GM19351 (cell line): ENCODE results near the gene GLCCI1.

Experiments
- ATAC-seq: cut with Tn5 transposase; IDR thresholded peaks from one replicate; pipeline ENCODE4 v1.9.1; 2021; ENCODE audit warnings: mild to moderate bottlenecking, moderate library complexity; ENCODE audit not compliant: unreplicated experiment

GLCCI1 gene

DNA sequence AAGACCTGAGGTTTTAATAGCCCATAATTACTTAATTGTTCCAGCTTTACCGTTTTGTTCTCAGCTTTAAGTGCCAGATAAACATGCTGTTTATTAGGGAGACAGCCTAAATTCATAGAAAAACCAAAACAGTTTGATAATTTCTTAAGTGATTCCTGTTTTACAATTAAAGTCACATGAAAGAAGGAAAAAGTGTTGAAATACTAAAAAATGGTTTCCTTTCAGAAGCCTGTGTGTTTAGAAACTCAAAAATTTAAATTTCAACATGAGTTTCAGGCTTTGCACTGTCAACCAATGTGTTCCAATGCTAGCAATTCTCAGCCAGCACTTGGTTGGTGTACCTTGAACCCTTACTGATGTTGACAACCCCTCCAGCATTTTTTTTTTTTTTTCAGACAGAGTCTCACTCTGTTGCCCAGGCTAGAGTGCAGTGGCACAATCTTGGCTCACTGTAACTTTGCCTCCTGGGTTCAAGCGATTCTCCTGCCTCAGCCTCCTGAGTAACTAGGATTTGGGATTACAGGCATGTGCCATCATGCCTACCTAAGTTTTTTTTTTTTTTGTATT is 158.1 kb downstream of the GLCCI1 start:
- no peak for ATAC-seq

DNA sequence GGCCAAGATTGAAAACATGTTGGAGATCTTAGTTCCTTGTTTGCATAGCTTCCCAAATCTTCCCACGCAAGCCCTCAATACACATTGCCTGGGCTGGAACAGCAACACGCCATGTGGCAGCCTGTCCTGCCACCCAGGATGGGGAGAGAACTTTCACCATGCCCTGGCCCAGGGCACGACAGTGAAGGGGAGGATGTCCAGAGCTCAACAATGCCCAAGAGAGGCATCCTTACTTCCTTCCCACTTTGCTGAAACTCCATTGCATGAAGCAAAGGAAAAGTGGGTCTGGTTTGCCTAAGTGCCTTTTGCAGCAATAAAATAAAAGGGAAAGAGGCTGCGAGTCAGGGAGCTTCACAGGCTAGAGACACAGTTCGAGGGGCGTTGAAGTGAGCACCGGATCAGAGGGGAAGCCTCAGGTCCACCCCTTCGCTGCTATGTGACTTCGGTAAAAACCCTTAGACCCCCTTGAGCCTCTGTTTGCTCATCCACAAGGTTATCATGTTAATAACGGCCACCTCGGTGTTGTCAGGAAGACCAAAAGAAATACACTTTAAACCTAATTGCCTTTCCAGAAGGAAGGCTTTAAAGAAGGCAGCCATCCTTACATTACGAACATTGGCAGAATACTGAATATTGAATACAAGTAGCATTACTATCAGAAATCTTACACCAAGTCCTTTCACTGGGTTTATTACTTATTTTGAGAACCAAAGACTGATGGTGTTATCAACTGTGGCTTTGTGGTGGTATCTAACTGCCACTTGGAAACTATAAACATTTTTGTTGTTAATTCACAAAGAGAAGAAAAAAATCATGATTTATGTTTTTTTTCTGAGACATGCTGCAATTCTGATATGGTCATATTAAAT is 160.1 kb downstream of the GLCCI1 start:
- no peak for ATAC-seq

- no peak for ATAC-seq
Measured at GRCh38 chr7:8129318-8129659, 160.7 kb downstream of the GLCCI1 start.

GRCh38 chr7:8130663-8131062 is 162.1 kb downstream of the GLCCI1 start:
- ATAC-seq: no peak

GRCh38 chr7:8131694-8132605 is 163.4 kb downstream of the GLCCI1 start:
- ATAC-seq: peak; percentile 51

GRCh38 chr7:8133188-8133848 is 164.7 kb downstream of the GLCCI1 start:
- peak; percentile 17 for ATAC-seq

DNA sequence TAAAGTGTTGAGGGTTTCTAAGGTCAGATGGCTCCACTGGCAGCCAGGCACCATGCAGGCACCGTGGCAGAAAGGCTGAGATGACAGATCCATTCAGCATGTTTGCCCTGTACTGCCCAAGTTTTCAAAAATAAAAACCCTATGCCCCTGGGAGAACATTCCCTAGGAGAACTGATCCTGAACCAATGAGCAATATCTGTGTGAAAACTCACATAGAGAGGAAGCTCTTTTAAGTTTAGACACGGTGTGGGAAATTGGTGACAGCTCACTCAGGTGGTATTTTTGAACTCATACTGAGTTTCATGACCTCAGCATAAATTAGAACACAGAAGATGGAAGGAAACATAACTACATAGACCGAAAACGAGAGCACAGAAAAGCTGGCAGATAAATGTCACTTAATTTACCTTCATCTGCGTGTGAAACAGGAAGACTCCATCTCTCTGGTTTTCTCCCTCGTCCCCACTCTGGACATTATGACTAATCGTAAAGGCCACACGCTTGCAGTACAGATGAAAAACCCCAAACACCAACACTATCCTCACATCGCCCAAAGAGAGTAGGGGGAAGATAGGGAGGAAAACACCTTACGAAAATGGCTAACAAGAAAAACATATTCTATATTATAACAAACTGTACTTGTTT is 165.6 kb downstream of the GLCCI1 start:
- ATAC-seq: peak; percentile 68

- no peak for ATAC-seq
Measured at GRCh38 chr7:8135417-8135816, 166.8 kb downstream of the GLCCI1 start.

GRCh38 chr7:8136051-8136730 is 167.6 kb downstream of the GLCCI1 start:
- no peak for ATAC-seq
